T-cell (primary cell): ENCODE data around the gene RPL29. TPM values are rescaled to one million over a fixed set of nuclear protein-coding genes. Genes with fewer than 3 reads are reported as not detected.
A peak's percentile ranks its signal among the peaks of the same experiment; 100 is the strongest.

Experiments
- ATAC-seq, 4 experiments: fragments of 200-7000 bp in 3 of 4; fragments of 150-1000 bp in 1 of 4; cut with Tn5 transposase; replicated peaks in 1 of 4; 1 replicate in 3 of 4; 2 replicates in 1 of 4; pipeline ENCODE4 v1.10.0; 2021; ENCODE audit warnings: moderate library complexity in 3 of 4, mild to moderate bottlenecking in 2 of 4, moderate number of reproducible peaks in 1 of 4
- CTCF ChIA-PET, 2 donors: fragments of 300-600 bp; sonication (Branson Sonifier 250); formaldehyde crosslinking; loops; one replicate each; lab custom pipeline; 2022; ENCODE audit warnings: antibody characterized with exemption in 2 of 2; lab: Charles Lee
- POLR2A ChIA-PET, 2 donors: fragments of 300-600 bp; sonication (Branson Sonifier 250); formaldehyde crosslinking; loops; one replicate each; lab custom pipeline; 2022; ENCODE audit warnings: antibody characterized with exemption in 2 of 2; lab: Charles Lee
- DNase-seq, 35 experiments: peaks; one replicate each; pipeline versions ENCODE4 v3.0.0 to v3.0.0-alpha.2; 2013 to 2023
- H3K27ac ChIP-seq: one replicate; pipeline ENCODE4 v1.5.1; 2013; ENCODE audit warnings: low read length
- H3K27me3 ChIP-seq, 2 experiments: replicated peaks in 1 of 2; 1 replicate in 1 of 2; 2 replicates in 1 of 2; pipeline versions ENCODE4 v1.6.1 to v1.7.0; 2013; ENCODE audit warnings: low read length in 1 of 2, mixed read lengths in 1 of 2; ENCODE audit not compliant: control insufficient read depth in 2 of 2, insufficient read depth in 2 of 2; ENCODE audit errors: extremely low read depth in 1 of 2
- H3K36me3 ChIP-seq, 2 donors: 1 replicate in 1 of 2; 2 replicates in 1 of 2; pipeline versions ENCODE4 v1.6.1 to v1.7.0; 2013; ENCODE audit warnings: low read length in 1 of 2; ENCODE audit not compliant: control insufficient read depth in 2 of 2, insufficient read depth in 1 of 2; ENCODE audit errors: extremely low read depth in 1 of 2
- H3K4me1 ChIP-seq, 2 experiments: 1 replicate in 1 of 2; 2 replicates in 1 of 2; pipeline versions ENCODE4 v1.6.1 to v1.7.0; 2013; ENCODE audit warnings: low read length in 2 of 2, mixed read lengths in 1 of 2; ENCODE audit not compliant: insufficient read depth in 2 of 2, control insufficient read depth in 1 of 2; ENCODE audit errors: extremely low read depth in 1 of 2
- H3K4me3 ChIP-seq, 2 donors: 1 replicate in 1 of 2; 2 replicates in 1 of 2; pipeline versions ENCODE4 v1.5.1 to v1.7.0; 2013; ENCODE audit warnings: mild to moderate bottlenecking in 2 of 2, low read length in 1 of 2, moderate library complexity in 1 of 2; ENCODE audit not compliant: control insufficient read depth in 1 of 2; ENCODE audit errors: extremely low read depth in 1 of 2
- H3K9me3 ChIP-seq: 2 replicates; pipeline ENCODE4 v1.7.0; 2013
- H3K27ac Mint-ChIP-seq, 2 donors: one replicate each; pipeline ENCODE4 v1.8.0; 2020 to 2021; ENCODE audit warnings: mild to moderate bottlenecking in 2 of 2, mixed read lengths in 2 of 2
- H3K27me3 Mint-ChIP-seq, 2 donors: one replicate each; pipeline ENCODE4 v1.8.0; 2021 to 2022; ENCODE audit warnings: mixed read lengths in 2 of 2
- H3K36me3 Mint-ChIP-seq: one replicate; pipeline ENCODE4 v1.8.0; 2021; ENCODE audit warnings: mixed read lengths
- H3K4me1 Mint-ChIP-seq, 3 donors: one replicate each; pipeline ENCODE4 v1.8.0; 2020 to 2022; ENCODE audit warnings: mixed read lengths in 3 of 3, mild to moderate bottlenecking in 1 of 3
- H3K4me3 Mint-ChIP-seq, 3 donors: one replicate each; pipeline ENCODE4 v1.8.0; 2020 to 2022; ENCODE audit warnings: mild to moderate bottlenecking in 3 of 3, mixed read lengths in 3 of 3, moderate library complexity in 3 of 3
- H3K9me3 Mint-ChIP-seq, 3 donors: one replicate each; pipeline ENCODE4 v1.8.0; 2020 to 2022; ENCODE audit warnings: mixed read lengths in 3 of 3
- WGBS: methylation state at CpG from one replicate; pipeline ENCODE4 v1.1.5; 2013; ENCODE audit warnings: missing lambda C conversion rate; ENCODE audit not compliant: insufficient coverage; 5-methylcytosine and 5-hydroxymethylcytosine counted together
- total RNA-seq, 35 experiments: library from RNA in 6 of 35; stranded (reverse) in 6 of 35; fragments of 120-200 nt in 1 of 35; gene quantifications; one replicate each; pipeline versions ENCODE4 v1.2.1 to v1.2.4 and lab custom pipeline; 2013 to 2026

RPL29 gene
- total RNA-seq, 5 donors from 2014 or later (not counting 1 experiment from before 2014, with no cell fraction given) = 1,518 to 1,711 (median 1,629) TPM

GRCh38 chr3:52005571-52005986 lies 9.9 kb upstream of the RPL29 start:
- no peaks in the 10 kb centered on the region for H3K36me3 Mint-ChIP-seq
- no peaks in the 10 kb centered on the region for H3K9me3 Mint-ChIP-seq
- no peak overlapping the region for H3K4me3 ChIP-seq
- peaks cover 2 to 26% of the 10 kb centered on the region in 2 experiments for H3K4me1 ChIP-seq
- H3K9me3 ChIP-seq = no peaks in the 10 kb centered on the region
- ChIA-PET POLR2A (no interaction called here), CTCF (interaction anchor here (0.6 to 1.0 kb wide), 3 partner anchors 126 to 139 kb away, joined by 3 to 7 read pairs (median 3); no protein-coding TSS in a partner anchor)
- peaks cover 0 to 12% of the 10 kb centered on the region in 2 experiments for H3K27me3 ChIP-seq
- no peak overlapping the region for H3K27ac ChIP-seq
- H3K27ac Mint-ChIP-seq = no peak overlapping the region
- WGBS = 28% methylated on average over 9 of the region's 15 CpGs
- ATAC-seq (no peak), DNase-seq (no peak)
- H3K4me3 Mint-ChIP-seq = peak overlapping the region in 1 of 3 donors; percentile 37
- H3K27me3 Mint-ChIP-seq = no peaks in the 10 kb centered on the region
- H3K4me1 Mint-ChIP-seq = peaks cover 17 to 21% (median 19%) of the 10 kb centered on the region in 3 donors
- no peaks in the 10 kb centered on the region for H3K36me3 ChIP-seq

GRCh38 chr3:52004906-52005395 lies 9.3 kb upstream of the RPL29 start:
- Histone ChIP-seq H3K27me3 (peaks cover 0 to 13% of the 10 kb centered on the region in 2 experiments), H3K4me1 (peaks cover 2 to 26% of the 10 kb centered on the region in 2 experiments), H3K36me3 (no peaks in the 10 kb centered on the region), H3K9me3 (no peaks in the 10 kb centered on the region), H3K4me3 (no peak overlapping the region), H3K27ac (no peak overlapping the region)
- no peaks in the 10 kb centered on the region for H3K27me3 Mint-ChIP-seq
- H3K9me3 Mint-ChIP-seq = no peaks in the 10 kb centered on the region
- ChIA-PET POLR2A (interaction anchor here in 1 of 2 donors (0.6 kb wide), 1 partner anchor 400 kb away, joined by 4 read pairs; no protein-coding TSS in a partner anchor), CTCF (interaction anchor here in 1 of 2 donors (1.0 to 1.1 kb wide), 2 partner anchors 118 to 138 kb away, joined by 3 read pairs; no protein-coding TSS in a partner anchor)
- H3K36me3 Mint-ChIP-seq = no peaks in the 10 kb centered on the region
- 100% methylated on average over 1 of the region's 4 CpGs for WGBS
- no peak overlapping the region for H3K27ac Mint-ChIP-seq
- ATAC-seq (no peak), DNase-seq (no peak)
- peak overlapping the region in 1 of 3 donors; percentile 37 for H3K4me3 Mint-ChIP-seq
- peaks cover 17 to 21% (median 19%) of the 10 kb centered on the region in 3 donors for H3K4me1 Mint-ChIP-seq

DNA sequence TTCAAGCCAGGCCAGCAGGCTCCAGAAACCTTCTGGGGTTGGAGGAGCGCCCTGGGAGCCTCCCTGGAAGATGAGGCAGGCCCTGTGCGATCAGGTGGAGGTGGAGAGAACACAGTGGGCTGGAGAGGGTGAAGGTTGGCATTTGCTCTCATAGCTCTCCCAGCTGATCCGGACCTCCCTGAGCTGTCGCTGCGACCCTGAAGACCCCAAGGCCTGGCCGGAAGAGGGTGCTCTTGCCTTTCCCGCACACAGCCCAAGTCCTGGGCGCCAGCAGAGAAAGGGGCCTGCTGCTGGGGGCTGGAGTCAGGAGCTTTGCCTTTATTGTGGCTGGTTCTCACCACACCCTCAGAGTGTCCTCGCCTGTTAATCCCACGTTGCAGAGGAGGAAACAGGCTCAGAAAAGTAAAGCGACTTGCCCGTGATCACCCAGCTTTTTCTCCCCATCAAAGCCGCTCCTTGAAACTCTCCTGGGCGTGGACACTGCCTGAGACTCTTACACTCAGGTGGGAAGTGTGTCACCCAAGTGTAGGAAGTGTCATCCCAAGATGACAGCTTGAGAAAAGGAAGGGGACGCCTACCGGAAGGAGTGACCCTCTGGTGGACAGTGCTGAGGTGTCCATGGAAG lies 8.6 kb upstream of the RPL29 start:
- H3K27ac ChIP-seq = no peak overlapping the region

DNA sequence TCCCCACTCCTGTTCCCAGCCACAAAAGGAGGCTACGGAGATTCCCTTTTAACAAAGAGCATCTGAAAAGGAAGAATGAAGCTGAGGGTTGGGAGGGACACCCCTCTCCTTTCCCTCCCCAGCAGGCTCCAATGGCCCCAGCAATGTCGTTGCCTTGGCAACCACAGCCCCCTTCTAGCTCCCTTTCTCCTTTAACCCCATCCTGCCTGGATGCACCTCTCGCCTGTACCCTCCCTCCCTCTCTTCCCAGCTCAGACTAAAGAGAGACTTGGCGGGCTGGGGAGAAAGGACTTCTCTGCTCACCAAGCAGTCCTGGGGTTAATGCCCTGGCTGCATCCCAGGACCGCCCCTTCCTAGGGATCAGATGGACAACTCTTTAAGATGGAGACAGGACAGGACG lies 7.1 kb upstream of the RPL29 start:
- Mint-ChIP-seq H3K4me1 (peaks cover 17 to 21% (median 19%) of the 10 kb centered on the region in 3 donors), H3K36me3 (no peaks in the 10 kb centered on the region), H3K9me3 (no peaks in the 10 kb centered on the region), H3K4me3 (no peak overlapping the region), H3K27ac (no peak overlapping the region), H3K27me3 (no peaks in the 10 kb centered on the region)
- ChIA-PET CTCF (interaction anchor here (0.6 to 2.3 kb wide), 4 partner anchors 61 to 690 kb away, joined by 3 to 10 read pairs (median 4); partner anchors contain the start of gene RRP9 (in 1 of the 2)), POLR2A (no interaction called here)
- Histone ChIP-seq H3K9me3 (no peaks in the 10 kb centered on the region), H3K27me3 (peaks cover 0 to 16% of the 10 kb centered on the region in 2 experiments), H3K4me3 (no peak overlapping the region), H3K36me3 (no peaks in the 10 kb centered on the region), H3K4me1 (peaks cover 2 to 26% of the 10 kb centered on the region in 2 experiments), H3K27ac (no peak overlapping the region)
- WGBS = 80% methylated on average over 4 of the region's 6 CpGs
- DNase-seq (no peak), ATAC-seq (no peak)

More for the DNA sequence above, 8.6 kb upstream of the RPL29 start:
- Mint-ChIP-seq H3K4me3 (no peak overlapping the region), H3K9me3 (no peaks in the 10 kb centered on the region), H3K27me3 (no peaks in the 10 kb centered on the region), H3K27ac (no peak overlapping the region), H3K36me3 (no peaks in the 10 kb centered on the region), H3K4me1 (peaks cover 17 to 21% (median 19%) of the 10 kb centered on the region in 3 donors)
- Histone ChIP-seq H3K4me3 (no peak overlapping the region), H3K36me3 (no peaks in the 10 kb centered on the region), H3K4me1 (peaks cover 2 to 26% of the 10 kb centered on the region in 2 experiments), H3K9me3 (no peaks in the 10 kb centered on the region), H3K27me3 (peaks cover 0 to 16% of the 10 kb centered on the region in 2 experiments)
- WGBS = 55% methylated on average over 8 of the region's 16 CpGs
- POLR2A ChIA-PET = interaction anchor here in 1 of 2 donors (0.6 kb wide), 1 partner anchor 399 kb away, joined by 4 read pairs; no protein-coding TSS in a partner anchor
- CTCF ChIA-PET = interaction anchor here (0.5 to 1.1 kb wide), 5 partner anchors 62 to 155 kb away, joined by 3 read pairs; no protein-coding TSS in a partner anchor
- no peak for DNase-seq
- ATAC-seq = no peak

GRCh38 chr3:52001443-52001974 lies 5.8 kb upstream of the RPL29 start:
- no peaks in the 10 kb centered on the region for H3K9me3 Mint-ChIP-seq
- Histone ChIP-seq H3K4me1 (peaks cover 2 to 26% of the 10 kb centered on the region in 2 experiments), H3K27ac (no peak overlapping the region), H3K9me3 (no peaks in the 10 kb centered on the region), H3K27me3 (peaks cover 0 to 16% of the 10 kb centered on the region in 2 experiments), H3K4me3 (no peak overlapping the region), H3K36me3 (no peaks in the 10 kb centered on the region)
- ChIA-PET POLR2A (no interaction called here), CTCF (interaction anchor here (0.6 to 2.3 kb wide), 10 partner anchors 52 to 143 kb away, joined by 3 to 10 read pairs (median 4); partner anchors contain the start of gene RRP9 (in 1 of the 2))
- WGBS = 3% methylated on average over 15 of the region's 18 CpGs
- no peaks in the 10 kb centered on the region for H3K27me3 Mint-ChIP-seq
- DNase-seq = peak; percentile 69 to 93 (median 83)
- peak; percentile 92 to 99 (median 96) for ATAC-seq
- peaks cover 17 to 24% (median 19%) of the 10 kb centered on the region in 3 donors for H3K4me1 Mint-ChIP-seq
- no peak overlapping the region for H3K27ac Mint-ChIP-seq
- no peak overlapping the region for H3K4me3 Mint-ChIP-seq
- H3K36me3 Mint-ChIP-seq = no peaks in the 10 kb centered on the region

GRCh38 chr3:51999846-52000245 lies 4.2 kb upstream of the RPL29 start:
- ChIA-PET CTCF (interaction anchor here in 1 of 2 donors (0.7 to 1.2 kb wide), 2 partner anchors 122 to 336 kb away, joined by 3 read pairs; no protein-coding TSS in a partner anchor), POLR2A (no interaction called here)
- ATAC-seq = no peak
- Mint-ChIP-seq H3K9me3 (no peaks in the 10 kb centered on the region), H3K36me3 (peaks cover 4% of the 10 kb centered on the region), H3K27ac (no peak overlapping the region), H3K4me1 (peaks cover 15 to 24% (median 17%) of the 10 kb centered on the region in 3 donors), H3K27me3 (no peaks in the 10 kb centered on the region), H3K4me3 (no peak overlapping the region)
- Histone ChIP-seq H3K27ac (no peak overlapping the region), H3K27me3 (peaks cover 0 to 12% of the 10 kb centered on the region in 2 experiments), H3K9me3 (no peaks in the 10 kb centered on the region), H3K4me1 (peaks cover 5 to 23% of the 10 kb centered on the region in 2 experiments), H3K4me3 (no peak overlapping the region), H3K36me3 (peaks cover 0 to 4% of the 10 kb centered on the region in 2 donors)
- WGBS = 100% methylated on average over 1 of the region's 2 CpGs
- DNase-seq = no peak
